K562 (cell line): ENCODE measurements around the gene PCSK6. TPM values are rescaled to one million over a fixed set of nuclear protein-coding genes. Genes with fewer than 3 reads are reported as not detected.

Experiments
- AFF1 ChIP-seq, 2 experiments: fragments of 450-650 bp; IDR thresholded peaks; 2 replicates each; pipeline ENCODE4 v1.6.1; 2018; ENCODE audit warnings: mild to moderate bottlenecking in 2 of 2, low read depth in 1 of 2; ENCODE audit not compliant: partially characterized antibody in 2 of 2
- CREB1 ChIP-seq, 2 experiments: sonication (generic) in 1 of 2; formaldehyde crosslinking in 1 of 2; IDR thresholded peaks; 2 replicates each; pipeline versions ENCODE4 v1.6.1 to v1.8.0; 2012 to 2022; ENCODE audit warnings: inconsistent platforms in 1 of 2, mild to moderate bottlenecking in 1 of 2, missing genetic modification reagents in 1 of 2, moderate library complexity in 1 of 2
- CREB5 ChIP-seq: fragments of 250-450 bp; sonication (Bioruptor Pico); IDR thresholded peaks from 2 replicates; pipeline ENCODE4 v1.5.0; 2020; ENCODE audit warnings: mild to moderate bottlenecking
- DMBX1 ChIP-seq: fragments of 250-450 bp; sonication (Bioruptor Pico); IDR thresholded peaks from 2 replicates; pipeline ENCODE4 v1.8.0; 2022; ENCODE audit warnings: inconsistent platforms, mild to moderate bottlenecking, moderate library complexity, borderline replicate concordance
- E2F3 ChIP-seq: fragments of 250-450 bp; sonication (Bioruptor Pico); IDR thresholded peaks from 2 replicates; pipeline ENCODE4 v1.4.0; 2020; ENCODE audit warnings: mild to moderate bottlenecking
- FOXA3 ChIP-seq, 2 experiments: fragments of 450-650 bp in 1 of 2; sonication (generic) in 1 of 2; formaldehyde crosslinking; IDR thresholded peaks in 1 of 2; conservative IDR thresholded peaks in 1 of 2; 2 replicates each; pipeline versions ENCODE4 v1.4.0 to v1.8.0; 2020 to 2022; ENCODE audit warnings: mild to moderate bottlenecking in 2 of 2, missing genetic modification reagents in 1 of 2
- FOXJ2 ChIP-seq: fragments of 200-800 bp; sonication (Bioruptor generic); IDR thresholded peaks from 2 replicates; pipeline ENCODE4 v1.6.1; 2016; ENCODE audit warnings: missing genetic modification characterization, missing compliant biosample characterization
- GATAD2B ChIP-seq: fragments of 450-650 bp; IDR thresholded peaks from 2 replicates; pipeline ENCODE4 v1.6.1; 2017; ENCODE audit warnings: mild to moderate bottlenecking, borderline replicate concordance
- HIVEP1 ChIP-seq: fragments of 250-450 bp; sonication (Bioruptor Pico); IDR thresholded peaks from 2 replicates; pipeline ENCODE4 v1.4.0; 2020; ENCODE audit warnings: mild to moderate bottlenecking
- JUN ChIP-seq, 2 experiments: sonication (generic) in 1 of 2; formaldehyde crosslinking in 1 of 2; IDR thresholded peaks; 2 replicates each; pipeline versions ENCODE4 v1.6.1 to v1.8.0; 2012 to 2022; ENCODE audit warnings: borderline replicate concordance in 2 of 2, mild to moderate bottlenecking in 2 of 2, improper control_type of control experiment in 1 of 2, low read depth in 1 of 2, low read length in 1 of 2, missing genetic modification reagents in 1 of 2
- KHSRP ChIP-seq: fragments of 450-650 bp; IDR thresholded peaks from 2 replicates; pipeline ENCODE4 v1.6.1; 2017
- MCM7 ChIP-seq, 2 experiments: fragments of 450-650 bp; IDR thresholded peaks; 2 replicates each; pipeline ENCODE4 v1.6.1; 2016 to 2018
- MECOM ChIP-seq: fragments of 250-450 bp; sonication (Bioruptor Pico); IDR thresholded peaks from 2 replicates; pipeline ENCODE4 v1.8.0; 2022; ENCODE audit warnings: inconsistent platforms
- PTTG1 ChIP-seq: fragments of 450-650 bp; IDR thresholded peaks from 2 replicates; pipeline ENCODE4 v1.6.1; 2016; ENCODE audit warnings: low read depth, mild to moderate bottlenecking, missing genetic modification characterization, missing compliant biosample characterization
- RNF2 ChIP-seq: sonication (generic); IDR thresholded peaks from 2 replicates; pipeline ENCODE4 v1.6.1; 2016
- SMARCC2 ChIP-seq: fragments of 450-650 bp; IDR thresholded peaks from 2 replicates; pipeline ENCODE4 v1.6.1; 2017; ENCODE audit warnings: antibody characterized with exemption, moderate library complexity, mild to moderate bottlenecking, low read depth
- SREBF1 ChIP-seq: fragments of 150-350 bp; IDR thresholded peaks from 2 replicates; pipeline ENCODE4 v1.6.1; 2014; ENCODE audit warnings: antibody characterized with exemption, low read depth, low read length, borderline replicate concordance
- STAT5B ChIP-seq: fragments of 250-450 bp; sonication (Bioruptor Pico); IDR thresholded peaks from 2 replicates; pipeline ENCODE4 v1.8.0; 2021; ENCODE audit warnings: mild to moderate bottlenecking, inconsistent platforms
- TOE1 ChIP-seq, 2 experiments: fragments of 450-650 bp in 1 of 2; sonication (generic) in 1 of 2; formaldehyde crosslinking in 1 of 2; IDR thresholded peaks; 2 replicates each; pipeline versions ENCODE4 v1.7.1 to v1.8.0; 2016 to 2022; ENCODE audit warnings: borderline replicate concordance in 2 of 2, mild to moderate bottlenecking in 2 of 2, antibody characterized with exemption in 1 of 2, inconsistent platforms in 1 of 2, low read depth in 1 of 2, missing genetic modification reagents in 1 of 2, moderate library complexity in 1 of 2
- ZBED1 ChIP-seq: IDR thresholded peaks from 2 replicates; pipeline ENCODE4 v1.6.1; 2014
- ZFP36 ChIP-seq: fragments of 150-350 bp; IDR thresholded peaks from 2 replicates; pipeline ENCODE4 v1.6.1; 2018; ENCODE audit warnings: low read length, low read depth; ENCODE audit not compliant: partially characterized antibody
- ZNF146 ChIP-seq: IDR thresholded peaks from one replicate; pipeline ENCODE4 v1.6.1; 2018; ENCODE audit warnings: missing compliant biosample characterization; ENCODE audit not compliant: unreplicated experiment
- ZNF217 ChIP-seq: sonication (generic); formaldehyde crosslinking; IDR thresholded peaks from 2 replicates; pipeline ENCODE4 v1.8.0; 2022; ENCODE audit warnings: mild to moderate bottlenecking, missing genetic modification reagents
- ZNF316 ChIP-seq: fragments of 450-650 bp; IDR thresholded peaks from 2 replicates; pipeline ENCODE4 v1.6.1; 2016
- polyA plus RNA-seq, 8 experiments: library from polyadenylated mRNA; depleted of rRNA in 4 of 8; stranded (reverse) in 5 of 8; unstranded in 3 of 8; fragments of >200 nt; fragmentation: Nextera tagmentation in 2 of 8; fragmentation: Illumina TruSeq in 1 of 8; extraction: Ambion mirVana in 2 of 8; extraction: Trizol in 1 of 8; gene quantifications; 2 replicates each; pipeline versions ENCODE4 v1.2.1 to v1.2.3, GENCODE V29; 2011 to 2014; ENCODE audit warnings: inconsistent platforms in 1 of 8, missing spikeins in 1 of 8
- total RNA-seq, 7 experiments: library from RNA; depleted of rRNA in 6 of 7; stranded (reverse); fragments of >200 nt in 6 of 7; fragmentation: Illumina TruSeq in 2 of 7; extraction: Trizol in 2 of 7; gene quantifications; 2 replicates each; pipeline versions ENCODE4 v1.2.1 to v1.2.3, GENCODE V29; 2011 to 2021; ENCODE audit warnings: low replicate concordance in 1 of 7

The PCSK6 gene
- total and polyA plus RNA-seq, 9 of the 15 experiments (the other 6 are each of a cell fraction or from before 2014, with no cell fraction given): 2.2 to 32.6 (median 14.5) TPM

DNA sequence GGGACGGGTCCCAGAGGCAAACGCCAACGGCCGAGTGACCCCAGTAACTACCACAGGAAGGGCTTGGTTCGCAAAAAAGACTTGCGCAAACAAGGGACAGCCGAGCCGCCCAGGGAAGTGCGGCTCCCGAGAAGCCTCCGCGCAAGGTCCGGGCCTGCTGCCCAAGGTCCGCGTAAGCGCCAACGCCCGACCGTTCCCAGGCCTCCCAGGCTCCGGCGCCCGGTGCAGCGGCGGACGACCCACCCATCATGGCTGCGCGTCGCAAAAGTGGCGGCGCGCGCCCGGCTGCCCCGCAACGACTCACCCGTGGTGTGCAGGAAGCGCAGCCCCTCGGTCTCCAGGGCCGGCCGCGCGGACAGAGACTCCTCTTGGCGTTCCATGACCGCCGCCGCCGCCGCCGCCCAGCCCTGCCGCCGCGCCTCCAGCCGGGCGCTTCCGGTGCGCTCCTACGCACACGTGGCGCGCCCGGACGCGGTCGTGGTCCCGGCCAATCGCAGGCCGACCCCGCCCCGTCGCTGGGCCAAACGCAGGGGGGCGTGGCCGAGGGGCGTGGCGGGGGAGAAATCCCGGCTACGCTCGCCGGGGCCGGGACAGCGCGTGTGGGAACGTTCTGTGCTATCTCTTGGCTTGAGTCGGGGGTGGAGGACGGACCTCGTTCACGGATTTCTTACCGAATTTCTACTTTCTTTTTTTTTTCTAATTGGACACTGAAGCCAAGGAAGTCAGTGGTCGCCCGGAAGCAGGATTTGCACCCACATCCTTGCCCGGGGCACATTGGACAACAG lies 212.3 kb downstream of the PCSK6 start, which contains the start of gene SELENOS (continued):
- no peak for TF ChIP-seq MCM7 (IDR thresholded peaks at IDR 0.05)
- no peak for TF ChIP-seq ZNF217 (CRISPR knock-in tag)
- no peak for TF ChIP-seq ZNF146 (CRISPR knock-in tag)
- TF ChIP-seq KHSRP: no peak
- TF ChIP-seq AFF1 (IDR thresholded peaks at IDR 0.05; ENCODE audit: low read depth in 1 of 2, partially characterized antibody in 2 of 2): no peak
- TF ChIP-seq ZFP36: peak; percentile 61
- TF ChIP-seq ZNF316: no peak
- peak; percentile 84; the same call in 1 of the 2 replicates for TF ChIP-seq GATAD2B
- TF ChIP-seq HIVEP1 (CRISPR knock-in tag): no peak
- no peak for TF ChIP-seq CREB5 (CRISPR knock-in tag)
- no peak for TF ChIP-seq RNF2
- no peak for TF ChIP-seq TOE1 (IDR thresholded peaks at IDR 0.05; ENCODE audit: borderline replicate concordance)
- TF ChIP-seq TOE1 (CRISPR knock-in tag; IDR thresholded peaks at IDR 0.05; ENCODE audit: borderline replicate concordance, low read depth): no peak
- no peak for TF ChIP-seq DMBX1 (CRISPR knock-in tag)
- 0 out of 2 replicates have a peak, but pooled peaks have one; percentile 31 for TF ChIP-seq E2F3
- no peak for TF ChIP-seq SREBF1
- no peak for TF ChIP-seq PTTG1 (tag)
- TF ChIP-seq JUN (IDR thresholded peaks at IDR 0.05; ENCODE audit: borderline replicate concordance, low read depth, low read length): peak; percentile 35; the same call in 1 of the 2 replicates
- no peak for TF ChIP-seq JUN (CRISPR knock-in tag; IDR thresholded peaks at IDR 0.05; ENCODE audit: borderline replicate concordance)
- no peak for TF ChIP-seq ZBED1
- TF ChIP-seq CREB1 (IDR thresholded peaks at IDR 0.05): peak; percentile 94
- TF ChIP-seq CREB1 (CRISPR knock-in tag; IDR thresholded peaks at IDR 0.05): peak; percentile 84
- TF ChIP-seq FOXJ2 (tag): no peak
- no peak for TF ChIP-seq MECOM (CRISPR knock-in tag)
- no peak for TF ChIP-seq FOXA3 (CRISPR knock-in tag; conservative IDR thresholded peaks at IDR 0.05 in 1 of 2, IDR thresholded peaks at IDR 0.05 in 1 of 2)
- TF ChIP-seq STAT5B: no peak
- TF ChIP-seq SMARCC2: no peak
